ENCODE measurements around the gene ARGLU1.

Gene ARGLU1

DNA sequence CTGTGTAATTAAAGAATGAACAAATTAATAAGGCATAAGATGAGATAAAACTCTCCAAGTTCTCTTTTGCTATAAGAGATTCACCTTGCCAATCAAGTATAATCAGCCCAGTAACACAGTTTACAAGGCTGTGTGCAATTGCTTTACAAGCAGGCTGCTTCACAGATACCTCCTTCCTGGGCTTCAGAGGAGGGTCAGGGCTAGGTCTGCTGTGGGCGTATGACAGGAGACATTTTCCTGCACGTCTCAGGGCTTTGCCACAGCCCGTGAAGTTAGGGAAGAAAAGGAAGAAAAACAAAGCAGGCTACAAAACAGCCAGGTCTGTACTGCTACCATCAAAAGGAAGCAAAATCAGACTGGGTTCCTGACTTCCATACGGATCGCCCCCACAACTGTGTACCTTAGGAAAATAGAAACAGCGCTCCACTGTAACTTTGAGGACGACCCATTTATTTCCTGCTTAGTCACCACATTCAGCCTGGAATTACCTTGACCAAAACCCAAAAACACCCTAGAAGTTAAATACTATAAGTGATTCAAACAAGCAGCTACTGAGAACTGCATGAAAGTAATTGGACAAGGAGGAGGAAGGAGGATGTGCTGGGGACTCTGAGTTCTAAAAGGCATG is 44.9 kb downstream of the ARGLU1 start:
- Histone ChIP-seq H3K27me3 (ENCODE audit: insufficient read depth, poor library complexity, severe bottlenecking) (peaks cover 2% of the 10 kb centered on the region), H3K27ac (replicated peaks) (no peak overlapping the region), H3K4me3 (replicated peaks; ENCODE audit: insufficient read depth, low read length) (no peak overlapping the region)
- TF ChIP-seq GABPA (IDR thresholded peaks at IDR 0.05; ENCODE audit: low read depth), result no peak
- TF ChIP-seq SPI1 (IDR thresholded peaks at IDR 0.05; ENCODE audit: borderline replicate concordance, low read depth), result no peak
- TF ChIP-seq POLR2AphosphoS5 (IDR thresholded peaks at IDR 0.05; ENCODE audit: low read depth), result no peak
- TF ChIP-seq, protein P1, sequence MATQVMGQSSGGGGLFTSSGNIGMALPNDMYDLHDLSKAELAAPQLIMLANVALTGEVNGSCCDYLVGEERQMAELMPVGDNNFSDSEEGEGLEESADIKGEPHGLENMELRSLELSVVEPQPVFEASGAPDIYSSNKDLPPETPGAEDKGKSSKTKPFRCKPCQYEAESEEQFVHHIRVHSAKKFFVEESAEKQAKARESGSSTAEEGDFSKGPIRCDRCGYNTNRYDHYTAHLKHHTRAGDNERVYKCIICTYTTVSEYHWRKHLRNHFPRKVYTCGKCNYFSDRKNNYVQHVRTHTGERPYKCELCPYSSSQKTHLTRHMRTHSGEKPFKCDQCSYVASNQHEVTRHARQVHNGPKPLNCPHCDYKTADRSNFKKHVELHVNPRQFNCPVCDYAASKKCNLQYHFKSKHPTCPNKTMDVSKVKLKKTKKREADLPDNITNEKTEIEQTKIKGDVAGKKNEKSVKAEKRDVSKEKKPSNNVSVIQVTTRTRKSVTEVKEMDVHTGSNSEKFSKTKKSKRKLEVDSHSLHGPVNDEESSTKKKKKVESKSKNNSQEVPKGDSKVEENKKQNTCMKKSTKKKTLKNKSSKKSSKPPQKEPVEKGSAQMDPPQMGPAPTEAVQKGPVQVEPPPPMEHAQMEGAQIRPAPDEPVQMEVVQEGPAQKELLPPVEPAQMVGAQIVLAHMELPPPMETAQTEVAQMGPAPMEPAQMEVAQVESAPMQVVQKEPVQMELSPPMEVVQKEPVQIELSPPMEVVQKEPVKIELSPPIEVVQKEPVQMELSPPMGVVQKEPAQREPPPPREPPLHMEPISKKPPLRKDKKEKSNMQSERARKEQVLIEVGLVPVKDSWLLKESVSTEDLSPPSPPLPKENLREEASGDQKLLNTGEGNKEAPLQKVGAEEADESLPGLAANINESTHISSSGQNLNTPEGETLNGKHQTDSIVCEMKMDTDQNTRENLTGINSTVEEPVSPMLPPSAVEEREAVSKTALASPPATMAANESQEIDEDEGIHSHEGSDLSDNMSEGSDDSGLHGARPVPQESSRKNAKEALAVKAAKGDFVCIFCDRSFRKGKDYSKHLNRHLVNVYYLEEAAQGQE (IDR thresholded peaks at IDR 0.05; ENCODE audit: insufficient replicate concordance, low read depth), result no peak
- TF ChIP-seq, protein P2, sequence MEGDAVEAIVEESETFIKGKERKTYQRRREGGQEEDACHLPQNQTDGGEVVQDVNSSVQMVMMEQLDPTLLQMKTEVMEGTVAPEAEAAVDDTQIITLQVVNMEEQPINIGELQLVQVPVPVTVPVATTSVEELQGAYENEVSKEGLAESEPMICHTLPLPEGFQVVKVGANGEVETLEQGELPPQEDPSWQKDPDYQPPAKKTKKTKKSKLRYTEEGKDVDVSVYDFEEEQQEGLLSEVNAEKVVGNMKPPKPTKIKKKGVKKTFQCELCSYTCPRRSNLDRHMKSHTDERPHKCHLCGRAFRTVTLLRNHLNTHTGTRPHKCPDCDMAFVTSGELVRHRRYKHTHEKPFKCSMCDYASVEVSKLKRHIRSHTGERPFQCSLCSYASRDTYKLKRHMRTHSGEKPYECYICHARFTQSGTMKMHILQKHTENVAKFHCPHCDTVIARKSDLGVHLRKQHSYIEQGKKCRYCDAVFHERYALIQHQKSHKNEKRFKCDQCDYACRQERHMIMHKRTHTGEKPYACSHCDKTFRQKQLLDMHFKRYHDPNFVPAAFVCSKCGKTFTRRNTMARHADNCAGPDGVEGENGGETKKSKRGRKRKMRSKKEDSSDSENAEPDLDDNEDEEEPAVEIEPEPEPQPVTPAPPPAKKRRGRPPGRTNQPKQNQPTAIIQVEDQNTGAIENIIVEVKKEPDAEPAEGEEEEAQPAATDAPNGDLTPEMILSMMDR (IDR thresholded peaks at IDR 0.05; ENCODE audit: insufficient read depth, low read length), result no peak
- no peak for DNase-seq (ENCODE audit: low read depth in 1 of 2, low spot score in 1 of 2)

DNA sequence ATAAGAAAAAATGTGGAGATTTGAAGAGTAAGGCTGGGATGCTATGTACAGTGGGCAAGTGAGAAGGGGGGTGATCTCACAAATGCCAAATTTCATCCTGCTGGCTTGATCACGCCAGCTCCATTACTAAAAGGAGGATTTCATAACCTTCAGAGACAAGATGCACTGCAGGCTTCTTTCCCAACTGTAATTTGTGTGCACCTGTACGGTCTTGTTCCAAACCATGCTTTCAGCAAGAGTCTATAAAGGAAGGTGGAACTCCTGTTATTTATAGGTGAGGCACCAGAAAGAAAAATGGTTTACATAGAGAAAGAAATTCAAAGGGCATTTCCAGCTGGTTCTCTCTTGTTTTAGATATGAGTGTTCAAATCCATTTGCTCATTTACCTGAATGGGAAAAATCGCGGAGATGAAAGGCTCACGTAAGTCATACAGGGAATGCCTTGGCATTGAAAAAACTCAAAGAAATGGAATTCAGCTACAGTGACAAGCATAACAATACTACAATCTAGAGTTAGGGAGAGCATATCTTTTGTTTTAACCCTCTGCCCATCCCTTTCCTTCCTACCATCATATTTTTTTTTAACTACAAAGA is 45.7 kb downstream of the ARGLU1 start:
- Histone ChIP-seq H3K27me3 (ENCODE audit: insufficient read depth, poor library complexity, severe bottlenecking) (peaks cover 2% of the 10 kb centered on the region), H3K27ac (replicated peaks) (no peak overlapping the region), H3K4me3 (replicated peaks; ENCODE audit: insufficient read depth, low read length) (no peak overlapping the region)
- DNase-seq (ENCODE audit: low read depth in 1 of 2, low spot score in 1 of 2), result no peak
- no peak for TF ChIP-seq GABPA (IDR thresholded peaks at IDR 0.05; ENCODE audit: low read depth)
- no peak for TF ChIP-seq POLR2AphosphoS5 (IDR thresholded peaks at IDR 0.05; ENCODE audit: low read depth)
- no peak for TF ChIP-seq SPI1 (IDR thresholded peaks at IDR 0.05; ENCODE audit: borderline replicate concordance, low read depth)

DNA sequence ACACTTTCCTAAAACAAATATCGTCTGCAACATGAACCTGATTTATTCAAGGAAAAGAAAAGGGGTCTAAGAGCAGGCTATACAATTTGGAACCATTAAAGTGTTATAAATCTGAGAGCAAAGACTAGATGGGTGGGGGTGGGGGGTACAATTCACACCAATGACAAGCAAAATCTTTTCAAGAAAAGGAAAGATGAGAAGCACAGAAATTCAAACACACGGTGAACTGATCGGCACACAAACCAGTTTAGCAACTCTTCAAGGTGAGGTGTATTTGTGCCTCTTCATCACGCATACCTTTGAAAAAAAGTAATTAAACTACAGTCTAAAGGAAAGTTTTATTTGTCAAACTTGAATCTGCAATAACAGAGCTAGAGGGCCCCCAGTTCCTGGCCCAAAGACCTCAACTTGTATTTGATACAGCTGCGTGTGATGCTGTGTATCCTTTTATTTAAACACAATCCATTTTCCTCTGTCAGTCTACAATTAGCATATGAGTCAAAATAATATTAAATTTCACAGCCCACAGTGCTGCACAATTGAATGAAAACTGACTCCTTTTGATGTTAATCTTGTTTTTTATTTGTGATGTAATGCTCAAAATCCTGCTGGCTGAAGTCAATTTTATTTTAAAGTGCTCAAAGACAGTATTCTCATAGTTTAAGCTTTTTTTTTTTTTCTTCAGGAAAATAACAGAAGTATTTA is 46.7 kb downstream of the ARGLU1 start:
- no peak for TF ChIP-seq SPI1 (IDR thresholded peaks at IDR 0.05; ENCODE audit: borderline replicate concordance, low read depth)
- TF ChIP-seq, protein P2 (IDR thresholded peaks at IDR 0.05; ENCODE audit: insufficient read depth, low read length), result no peak
- TF ChIP-seq POLR2AphosphoS5 (IDR thresholded peaks at IDR 0.05; ENCODE audit: low read depth), result no peak
- TF ChIP-seq GABPA (IDR thresholded peaks at IDR 0.05; ENCODE audit: low read depth), result no peak
- TF ChIP-seq, protein P1 (IDR thresholded peaks at IDR 0.05; ENCODE audit: insufficient replicate concordance, low read depth), result no peak
- DNase-seq (ENCODE audit: low read depth in 1 of 2, low spot score in 1 of 2), result no peak
- Histone ChIP-seq H3K27ac (replicated peaks) (no peak overlapping the region), H3K4me3 (replicated peaks; ENCODE audit: insufficient read depth, low read length) (no peak overlapping the region), H3K27me3 (ENCODE audit: insufficient read depth, poor library complexity, severe bottlenecking) (peaks cover 2% of the 10 kb centered on the region)

Measured in HL-60 (cell line).